Naive thymus-derived CD8-positive, alpha-beta T cell (primary cell): ENCODE results near the gene PNO1. TPM values are rescaled to one million over a fixed set of nuclear protein-coding genes. Genes with fewer than 3 reads are reported as not detected.
"Not testable (repeated sequence)": the region's sequence is repeated elsewhere in the genome, so short reads cannot be mapped to it uniquely, and the experiment has no call there.

Experiments used
- ATAC-seq, 2 donors: fragments of 150-1000 bp; cut with Tn5 transposase in 1 of 2; sonication (Bioruptor Pico), chemical (Tn5 transposase) in 1 of 2; 1 replicate in 1 of 2; 2 replicates in 1 of 2; pipeline ENCODE4 v1.10.0; 2021; ENCODE audit warnings: mild to moderate bottlenecking in 2 of 2, moderate library complexity in 2 of 2
- POLR2A ChIA-PET: fragments of 350-600 bp; sonication (Branson Sonifier 250); formaldehyde crosslinking; loops from one replicate; lab custom pipeline; 2021; ENCODE audit warnings: antibody characterized with exemption; lab: Charles Lee
- DNase-seq, 10 donors: peaks; one replicate each; pipeline versions ENCODE4 v3.0.0 to v3.0.0-alpha.2; 2020 to 2022
- H3K27ac Mint-ChIP-seq, 10 donors: one replicate each; pipeline ENCODE4 v1.8.0; 2020 to 2022; ENCODE audit warnings: mild to moderate bottlenecking in 10 of 10, mixed read lengths in 10 of 10, moderate library complexity in 4 of 10, inconsistent platforms in 1 of 10
- H3K27me3 Mint-ChIP-seq, 5 donors: one replicate each; pipeline ENCODE4 v1.8.0; 2021 to 2022; ENCODE audit warnings: mixed read lengths in 5 of 5
- H3K36me3 Mint-ChIP-seq, 3 donors: one replicate each; pipeline ENCODE4 v1.8.0; 2020 to 2022; ENCODE audit warnings: mixed read lengths in 3 of 3, mild to moderate bottlenecking in 2 of 3, inconsistent platforms in 1 of 3
- H3K4me1 Mint-ChIP-seq, 4 donors: one replicate each; pipeline ENCODE4 v1.8.0; 2021 to 2022; ENCODE audit warnings: mixed read lengths in 4 of 4
- H3K4me3 Mint-ChIP-seq, 10 donors: one replicate each; pipeline ENCODE4 v1.8.0; 2020 to 2022; ENCODE audit warnings: mild to moderate bottlenecking in 10 of 10, mixed read lengths in 10 of 10, moderate library complexity in 6 of 10, inconsistent platforms in 1 of 10
- H3K9me3 Mint-ChIP-seq, 9 donors: one replicate each; pipeline ENCODE4 v1.8.0; 2020 to 2022; ENCODE audit warnings: mixed read lengths in 9 of 9, mild to moderate bottlenecking in 3 of 9, inconsistent platforms in 1 of 9, moderate library complexity in 1 of 9
- polyA plus RNA-seq, 3 donors: library from polyadenylated mRNA; unstranded; fragments of 300-500 nt; fragmentation: Illumina TruSeq; gene quantifications; one replicate each; pipeline ENCODE4 v1.2.3, GENCODE V29; 2021
- total RNA-seq, 8 experiments: library from RNA in 2 of 8; stranded (reverse) in 2 of 8; gene quantifications; one replicate each; pipeline ENCODE4 v1.2.3 and lab custom pipeline; 2021 to 2026

The PNO1 gene
- total RNA-seq (10 to 100 TPM; 11.8 to 13.6 TPM), polyA plus RNA-seq (10 to 100 TPM; 19.6 to 24.5 (median 20.1) TPM), total RNA-seq (lab: John Stamatoyannopoulos, UW) (19.9 to 143 (median 32.7) reads per million in 6 experiments)

- H3K4me1 Mint-ChIP-seq = peaks cover 21 to 64% (median 58%) of the 10 kb centered on the region in 4 donors
Measured at GRCh38 chr2:68157402-68158133, at the start of gene PNO1. TSS of gene PNO1 (plus strand) at chr2:68157888. CDS start at chr2:68157935, 47 bp downstream.

GRCh38 chr2:68108120-68108519 is 49.6 kb upstream of the PNO1 start:
- no peak overlapping the region for H3K27ac Mint-ChIP-seq
- H3K4me1 Mint-ChIP-seq = no peaks in the 10 kb centered on the region
- no peak for DNase-seq
- peaks cover 0 to 27% (median 23%) of the 10 kb centered on the region in 3 donors for H3K36me3 Mint-ChIP-seq
- ATAC-seq = no peak
- H3K4me3 Mint-ChIP-seq = no peak overlapping the region
- peaks cover 10 to 40% (median 18%) of the 10 kb centered on the region in 9 donors for H3K9me3 Mint-ChIP-seq
- H3K27me3 Mint-ChIP-seq = no peaks in the 10 kb centered on the region
- POLR2A ChIA-PET = no interaction called here

More at GRCh38 chr2:68157402-68158133, at the start of gene PNO1:
- Mint-ChIP-seq H3K4me3 (peak within 1 kb of the TSS; percentile 89 to 99 (median 98)), H3K36me3 (peaks cover 8 to 35% (median 14%) of the 10 kb centered on the region in 3 donors), H3K27me3 (no peaks in the 10 kb centered on the region), H3K9me3 (no peaks in the 10 kb centered on the region), H3K27ac (peak within 1 kb of the TSS; percentile 99 to 100 (median 100))
- POLR2A ChIA-PET = interaction anchor here (0.6 to 2.5 kb wide), 9 partner anchors 10 to 96 kb away, joined by 3 to 30 read pairs (median 6); partner anchors contain the start of genes C1D and PPP3R1
- peak; percentile 88 to 99 (median 98) for DNase-seq
- peak; percentile 87 to 90 for ATAC-seq

- POLR2A ChIA-PET = no interaction called here
- H3K4me3 Mint-ChIP-seq = no peak overlapping the region
- H3K27me3 Mint-ChIP-seq = peaks cover 0 to 2% (median 2%) of the 10 kb centered on the region in 5 donors
- peak overlapping the region in 1 of 10 donors; percentile 50 for H3K27ac Mint-ChIP-seq
- no peak for DNase-seq
- no peak for ATAC-seq
- H3K4me1 Mint-ChIP-seq = no peaks in the 10 kb centered on the region
- peaks cover 10 to 26% (median 15%) of the 10 kb centered on the region in 9 donors for H3K9me3 Mint-ChIP-seq
- peaks cover 0 to 19% (median 16%) of the 10 kb centered on the region in 3 donors for H3K36me3 Mint-ChIP-seq
Measured at GRCh38 chr2:68110102-68110501, 47.6 kb upstream of the PNO1 start.

GRCh38 chr2:68115965-68116364 is 41.7 kb upstream of the PNO1 start:
- DNase-seq (no peak), ATAC-seq (no peak)
- Mint-ChIP-seq H3K9me3 (no peaks in the 10 kb centered on the region), H3K27ac (peak overlapping the region in 1 of 10 donors; percentile 72), H3K36me3 (no peaks in the 10 kb centered on the region), H3K27me3 (peaks cover 0 to 3% (median 2%) of the 10 kb centered on the region in 5 donors), H3K4me3 (no peak overlapping the region), H3K4me1 (peaks cover 0 to 8% (median 0%) of the 10 kb centered on the region in 4 donors)
- POLR2A ChIA-PET = no interaction called here

- H3K9me3 Mint-ChIP-seq, DNase-seq, H3K36me3 Mint-ChIP-seq, H3K4me3 Mint-ChIP-seq, H3K27me3 Mint-ChIP-seq, ATAC-seq, POLR2A ChIA-PET, H3K27ac Mint-ChIP-seq: not testable (repeated sequence)
- H3K4me1 Mint-ChIP-seq = peaks cover 5 to 23% (median 6%) of the 10 kb centered on the region in 4 donors
Measured at GRCh38 chr2:68117922-68118321, 39.8 kb upstream of the PNO1 start.

GRCh38 chr2:68118816-68119215 is 38.9 kb upstream of the PNO1 start:
- DNase-seq = no peak
- Mint-ChIP-seq H3K27me3 (peaks cover 0 to 4% (median 2%) of the 10 kb centered on the region in 5 donors), H3K27ac (no peak overlapping the region), H3K36me3 (no peaks in the 10 kb centered on the region), H3K4me1 (peaks cover 5 to 23% (median 6%) of the 10 kb centered on the region in 4 donors), H3K4me3 (no peak overlapping the region), H3K9me3 (no peaks in the 10 kb centered on the region)
- POLR2A ChIA-PET = no interaction called here
- no peak for ATAC-seq

- H3K36me3 Mint-ChIP-seq = no peaks in the 10 kb centered on the region
- no peaks in the 10 kb centered on the region for H3K9me3 Mint-ChIP-seq
- peaks cover 0 to 4% (median 2%) of the 10 kb centered on the region in 5 donors for H3K27me3 Mint-ChIP-seq
- H3K27ac Mint-ChIP-seq = peak overlapping the region in 1 of 10 donors; percentile 19
- ATAC-seq = no peak
- H3K4me1 Mint-ChIP-seq = peaks cover 5 to 23% (median 6%) of the 10 kb centered on the region in 4 donors
- POLR2A ChIA-PET = no interaction called here
- DNase-seq = no peak
- no peak overlapping the region for H3K4me3 Mint-ChIP-seq
Measured at GRCh38 chr2:68119504-68119903, 38.2 kb upstream of the PNO1 start.

- DNase-seq (peak; percentile 51 to 86 (median 67)), ATAC-seq (peak; percentile 33 to 44)
- no peaks in the 10 kb centered on the region for H3K36me3 Mint-ChIP-seq
- POLR2A ChIA-PET = interaction anchor here (1.0 kb wide), 1 partner anchor 131 kb away, joined by 4 read pairs; no protein-coding TSS in a partner anchor
- H3K4me3 Mint-ChIP-seq = peak overlapping the region in 1 of 10 donors; percentile 30
- H3K27me3 Mint-ChIP-seq = peaks cover 0 to 2% (median 0%) of the 10 kb centered on the region in 5 donors
- peak overlapping the region in 3 of 10 donors; percentile 4 to 58 (median 58) for H3K27ac Mint-ChIP-seq
- no peaks in the 10 kb centered on the region for H3K9me3 Mint-ChIP-seq
- H3K4me1 Mint-ChIP-seq = peaks cover 5 to 23% (median 6%) of the 10 kb centered on the region in 4 donors
Measured at GRCh38 chr2:68121873-68122679, 35.6 kb upstream of the PNO1 start.

- ATAC-seq = no peak
- POLR2A ChIA-PET = interaction anchor here (1.0 kb wide), 1 partner anchor 131 kb away, joined by 4 read pairs; no protein-coding TSS in a partner anchor
- Mint-ChIP-seq H3K27me3 (peaks cover 0 to 2% (median 0%) of the 10 kb centered on the region in 5 donors), H3K36me3 (no peaks in the 10 kb centered on the region), H3K9me3 (no peaks in the 10 kb centered on the region), H3K4me3 (peak overlapping the region in 1 of 10 donors; percentile 30), H3K27ac (no peak overlapping the region), H3K4me1 (peaks cover 5 to 28% (median 6%) of the 10 kb centered on the region in 4 donors)
- no peak for DNase-seq
Measured at GRCh38 chr2:68122680-68122964, 35.1 kb upstream of the PNO1 start.

- Mint-ChIP-seq H3K4me3 (no peak overlapping the region), H3K4me1 (peaks cover 5 to 33% (median 6%) of the 10 kb centered on the region in 4 donors), H3K36me3 (no peaks in the 10 kb centered on the region), H3K27ac (no peak overlapping the region), H3K27me3 (peaks cover 0 to 2% (median 0%) of the 10 kb centered on the region in 5 donors), H3K9me3 (no peaks in the 10 kb centered on the region)
- DNase-seq = no peak
- POLR2A ChIA-PET = no interaction called here
- no peak for ATAC-seq
Measured at GRCh38 chr2:68124321-68124720, 33.4 kb upstream of the PNO1 start.

GRCh38 chr2:68125821-68126220 is 31.9 kb upstream of the PNO1 start:
- POLR2A ChIA-PET = no interaction called here
- ATAC-seq (no peak), DNase-seq (no peak)
- no peak overlapping the region for H3K27ac Mint-ChIP-seq
- peaks cover 0 to 2% (median 0%) of the 10 kb centered on the region in 5 donors for H3K27me3 Mint-ChIP-seq
- peaks cover 5 to 26% (median 6%) of the 10 kb centered on the region in 4 donors for H3K4me1 Mint-ChIP-seq
- H3K4me3 Mint-ChIP-seq = no peak overlapping the region
- peaks cover 0 to 10% (median 0%) of the 10 kb centered on the region in 3 donors for H3K36me3 Mint-ChIP-seq
- no peaks in the 10 kb centered on the region for H3K9me3 Mint-ChIP-seq

GRCh38 chr2:68126561-68126960 is 31.1 kb upstream of the PNO1 start:
- DNase-seq (no peak), ATAC-seq (no peak)
- Mint-ChIP-seq H3K9me3 (no peaks in the 10 kb centered on the region), H3K4me1 (peaks cover 1 to 18% (median 6%) of the 10 kb centered on the region in 4 donors), H3K4me3 (no peak overlapping the region), H3K27ac (no peak overlapping the region), H3K36me3 (peaks cover 0 to 16% (median 0%) of the 10 kb centered on the region in 3 donors), H3K27me3 (no peaks in the 10 kb centered on the region)
- POLR2A ChIA-PET = no interaction called here
